Body of pancreas (tissue), 4 donors: ENCODE results near the gene INSR. TPM values are rescaled to one million over a fixed set of nuclear protein-coding genes. Genes with fewer than 3 reads are reported as not detected.

Experiments used
- ATAC-seq: fragments of 150-250 bp; one replicate; pipeline ENCODE4 v1.9.1; 2016
- DNase-seq, 4 donors: peaks; one replicate each; pipeline ENCODE4 v3.0.0-alpha.2; 2019
- H3K27ac ChIP-seq, 4 donors: fragments of 200-600 bp; sonication (generic); 1 replicate in 3 of 4; 2 replicates in 1 of 4; pipeline versions ENCODE4 v1.5.1 to v1.6.1; 2016 to 2019; ENCODE audit warnings: mild to moderate bottlenecking in 1 of 4, mixed read lengths in 1 of 4, moderate library complexity in 1 of 4
- H3K27me3 ChIP-seq, 2 donors: fragments of 200-600 bp; sonication (generic); one replicate each; pipeline ENCODE4 v1.6.0; 2016; ENCODE audit warnings: mild to moderate bottlenecking in 1 of 2
- H3K36me3 ChIP-seq, 2 donors: fragments of 200-600 bp; sonication (generic); replicated peaks in 1 of 2; 2 replicates each; pipeline ENCODE4 v1.5.1; 2016; ENCODE audit warnings: low read depth in 2 of 2; ENCODE audit not compliant: insufficient read depth in 1 of 2
- H3K4me1 ChIP-seq: fragments of 200-600 bp; sonication (generic); one replicate; pipeline ENCODE4 v1.6.0; 2016
- H3K4me3 ChIP-seq, 2 donors: fragments of 200-600 bp; sonication (generic); 1 replicate in 1 of 2; 2 replicates in 1 of 2; pipeline ENCODE4 v1.5.1; 2016 to 2019
- H3K9me3 ChIP-seq, 3 donors: fragments of 200-600 bp; sonication (generic); 1 replicate in 2 of 3; 2 replicates in 1 of 3; pipeline ENCODE4 v1.5.1; 2016
- POLR2A ChIP-seq, 3 donors: fragments of 450-650 bp; IDR thresholded peaks; one replicate each; pipeline ENCODE4 v1.6.1; 2016; ENCODE audit warnings: antibody characterized with exemption in 3 of 3, mild to moderate bottlenecking in 2 of 3
- WGBS, 2 donors: methylation state at CpG; one replicate each; pipeline ENCODE4 v1.1.5; 2017; 5-methylcytosine and 5-hydroxymethylcytosine counted together
- intact Hi-C: fragments of 100-400 bp; cut with DNase I; formaldehyde crosslinking; loops from one replicate; pipeline ENCODE4 v1.15.1; 2023
- total RNA-seq, 2 donors: library from RNA; depleted of rRNA; stranded (reverse); fragments of >200 nt; gene quantifications; one replicate each; pipeline ENCODE4 v1.1.0, GENCODE V29; 2016
- TF ChIP-seq, protein P1 (sequence below), 7 experiments: fragments of 450-650 bp in 4 of 7; fragments of 200-600 bp in 3 of 7; sonication (generic) in 3 of 7; IDR thresholded peaks; one replicate each; pipeline ENCODE4 v1.5.1; 2016 to 2019; ENCODE audit warnings: antibody characterized with exemption in 7 of 7

The INSR gene
- total RNA-seq, 2 donors from 2014 or later = 243 to 284 TPM

DNA sequence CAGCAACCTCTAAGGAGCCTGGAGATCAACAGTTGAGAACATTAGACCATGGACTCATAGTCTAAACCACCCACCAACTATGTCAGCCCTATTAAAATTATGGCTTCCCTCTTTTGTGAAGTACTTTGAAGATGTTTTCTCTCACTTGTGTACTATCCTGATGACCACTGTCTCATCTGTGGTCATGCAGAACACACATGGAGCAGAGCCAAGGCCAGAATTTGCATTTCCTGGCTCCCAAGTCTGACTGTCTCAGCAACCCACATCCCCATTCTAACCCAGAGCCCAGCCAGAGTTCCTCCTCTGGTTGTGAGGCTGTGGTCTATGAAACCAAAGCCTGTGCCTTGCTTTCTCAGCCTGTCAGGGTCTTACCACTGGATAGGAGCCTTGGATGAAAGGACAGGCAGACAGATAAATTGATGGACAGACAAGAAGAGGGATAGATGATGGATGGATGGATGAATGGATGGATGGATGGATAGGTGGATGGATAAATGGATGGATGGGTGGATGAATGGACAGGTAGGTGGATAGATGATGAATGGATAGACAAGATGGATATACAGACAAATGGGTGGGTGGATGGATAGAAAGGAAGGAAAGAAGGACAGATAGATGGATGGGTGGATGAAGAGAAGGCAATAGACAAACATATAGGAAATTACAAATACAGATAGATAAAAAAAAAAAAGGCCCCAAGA, 189.3 kb downstream of the INSR start:
- intact Hi-C loops = loop anchor here (5.0 to 10.0 kb wide), 2 partner anchors 242 to 690 kb away; partner anchors contain the start of gene ARHGEF18
- H3K4me3 ChIP-seq = no peak overlapping the region
- no peak for ATAC-seq
- DNase-seq = peak in 1 of 4 donors; percentile 64
- TF ChIP-seq, protein P1, sequence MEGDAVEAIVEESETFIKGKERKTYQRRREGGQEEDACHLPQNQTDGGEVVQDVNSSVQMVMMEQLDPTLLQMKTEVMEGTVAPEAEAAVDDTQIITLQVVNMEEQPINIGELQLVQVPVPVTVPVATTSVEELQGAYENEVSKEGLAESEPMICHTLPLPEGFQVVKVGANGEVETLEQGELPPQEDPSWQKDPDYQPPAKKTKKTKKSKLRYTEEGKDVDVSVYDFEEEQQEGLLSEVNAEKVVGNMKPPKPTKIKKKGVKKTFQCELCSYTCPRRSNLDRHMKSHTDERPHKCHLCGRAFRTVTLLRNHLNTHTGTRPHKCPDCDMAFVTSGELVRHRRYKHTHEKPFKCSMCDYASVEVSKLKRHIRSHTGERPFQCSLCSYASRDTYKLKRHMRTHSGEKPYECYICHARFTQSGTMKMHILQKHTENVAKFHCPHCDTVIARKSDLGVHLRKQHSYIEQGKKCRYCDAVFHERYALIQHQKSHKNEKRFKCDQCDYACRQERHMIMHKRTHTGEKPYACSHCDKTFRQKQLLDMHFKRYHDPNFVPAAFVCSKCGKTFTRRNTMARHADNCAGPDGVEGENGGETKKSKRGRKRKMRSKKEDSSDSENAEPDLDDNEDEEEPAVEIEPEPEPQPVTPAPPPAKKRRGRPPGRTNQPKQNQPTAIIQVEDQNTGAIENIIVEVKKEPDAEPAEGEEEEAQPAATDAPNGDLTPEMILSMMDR (IDR thresholded peaks at IDR 0.05) = no peak
- no peak for TF ChIP-seq POLR2A (IDR thresholded peaks at IDR 0.05)
- H3K9me3 ChIP-seq = no peaks in the 10 kb centered on the region
- no peaks in the 10 kb centered on the region for H3K27me3 ChIP-seq
- H3K27ac ChIP-seq = no peak overlapping the region
- H3K36me3 ChIP-seq = no peaks in the 10 kb centered on the region
- peaks cover 18% of the 10 kb centered on the region for H3K4me1 ChIP-seq

DNA sequence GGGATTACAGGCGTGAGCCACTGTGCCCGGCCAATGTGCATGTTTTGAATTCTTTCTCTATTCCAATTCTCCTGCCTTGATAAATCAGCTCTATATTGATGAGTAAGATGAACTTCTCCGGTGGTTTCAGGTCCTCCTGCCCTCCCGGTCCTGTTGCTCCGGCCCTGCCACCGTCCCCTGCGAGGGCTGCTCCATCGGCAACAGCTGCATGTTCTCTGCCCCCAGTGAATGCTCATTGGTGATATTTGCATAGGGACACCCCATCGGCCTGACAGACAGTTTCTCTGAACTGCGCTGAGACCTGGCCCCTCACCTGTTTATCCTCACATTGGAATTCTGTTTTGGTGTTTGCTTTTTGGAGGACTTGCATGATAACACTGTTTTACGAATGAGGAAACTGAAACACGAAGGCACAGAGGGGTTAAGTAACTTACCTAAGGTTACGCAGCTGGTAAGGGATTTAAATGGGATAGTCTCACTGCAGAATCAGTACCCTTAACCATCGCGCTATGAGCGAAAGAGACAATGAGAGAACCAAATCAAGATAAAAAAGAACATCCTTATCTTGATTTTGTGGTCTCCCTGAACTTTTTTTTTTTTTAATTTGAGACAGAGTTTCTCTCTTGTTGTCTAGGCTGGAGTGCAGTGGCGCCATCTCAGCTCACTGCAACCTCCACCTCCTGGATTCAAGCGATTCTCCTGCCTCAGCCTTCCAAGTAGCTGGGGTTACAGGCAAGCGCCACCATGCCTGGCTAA, 192.5 kb downstream of the INSR start:
- H3K27ac ChIP-seq = no peak overlapping the region
- no peak for DNase-seq
- H3K36me3 ChIP-seq = no peaks in the 10 kb centered on the region
- H3K27me3 ChIP-seq = no peaks in the 10 kb centered on the region
- ATAC-seq = no peak
- H3K9me3 ChIP-seq = no peaks in the 10 kb centered on the region
- TF ChIP-seq, protein P1 (IDR thresholded peaks at IDR 0.05) = no peak
- no peak for TF ChIP-seq POLR2A (IDR thresholded peaks at IDR 0.05)
- peaks cover 19% of the 10 kb centered on the region for H3K4me1 ChIP-seq
- no peak overlapping the region for H3K4me3 ChIP-seq
- WGBS, 2 donors = 23 to 27% methylated on average over 17 to 19 of the region's 19 CpGs
- intact Hi-C loops = loop anchor here (10.0 kb wide), 1 partner anchor 693 kb away; no protein-coding TSS in a partner anchor

DNA sequence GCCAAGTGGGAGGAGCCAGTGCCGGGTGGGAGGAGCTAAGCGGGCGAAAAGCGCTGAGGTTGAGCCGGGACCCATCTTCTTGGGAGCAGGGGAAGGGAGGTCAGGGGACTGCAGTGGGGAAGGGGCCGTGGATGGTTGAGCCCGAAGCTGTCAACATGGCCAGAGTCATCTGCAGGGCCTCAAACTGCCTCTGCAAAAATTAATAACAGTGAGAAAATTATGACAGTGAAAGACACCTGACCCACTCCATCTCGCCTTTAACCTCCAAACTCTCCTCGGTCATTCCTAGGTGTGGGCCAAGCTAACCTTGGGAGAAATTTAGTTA, 194.7 kb downstream of the INSR start:
- H3K4me3 ChIP-seq = peak overlapping the region; percentile 9 to 19
- no peaks in the 10 kb centered on the region for H3K36me3 ChIP-seq
- H3K27ac ChIP-seq = peak overlapping the region in 3 of 4 donors; percentile 92 to 95 (median 92)
- intact Hi-C loops = no loop called here
- WGBS, 2 donors = 6 to 9% methylated on average over 9 of the region's 9 CpGs
- ATAC-seq = no peak
- no peak for DNase-seq
- peaks cover 0 to 5% (median 0%) of the 10 kb centered on the region in 3 donors for H3K9me3 ChIP-seq
- peaks cover 19% of the 10 kb centered on the region for H3K4me1 ChIP-seq
- TF ChIP-seq POLR2A (IDR thresholded peaks at IDR 0.05) = no peak
- TF ChIP-seq, protein P1 (IDR thresholded peaks at IDR 0.05) = no peak
- no peaks in the 10 kb centered on the region for H3K27me3 ChIP-seq

DNA sequence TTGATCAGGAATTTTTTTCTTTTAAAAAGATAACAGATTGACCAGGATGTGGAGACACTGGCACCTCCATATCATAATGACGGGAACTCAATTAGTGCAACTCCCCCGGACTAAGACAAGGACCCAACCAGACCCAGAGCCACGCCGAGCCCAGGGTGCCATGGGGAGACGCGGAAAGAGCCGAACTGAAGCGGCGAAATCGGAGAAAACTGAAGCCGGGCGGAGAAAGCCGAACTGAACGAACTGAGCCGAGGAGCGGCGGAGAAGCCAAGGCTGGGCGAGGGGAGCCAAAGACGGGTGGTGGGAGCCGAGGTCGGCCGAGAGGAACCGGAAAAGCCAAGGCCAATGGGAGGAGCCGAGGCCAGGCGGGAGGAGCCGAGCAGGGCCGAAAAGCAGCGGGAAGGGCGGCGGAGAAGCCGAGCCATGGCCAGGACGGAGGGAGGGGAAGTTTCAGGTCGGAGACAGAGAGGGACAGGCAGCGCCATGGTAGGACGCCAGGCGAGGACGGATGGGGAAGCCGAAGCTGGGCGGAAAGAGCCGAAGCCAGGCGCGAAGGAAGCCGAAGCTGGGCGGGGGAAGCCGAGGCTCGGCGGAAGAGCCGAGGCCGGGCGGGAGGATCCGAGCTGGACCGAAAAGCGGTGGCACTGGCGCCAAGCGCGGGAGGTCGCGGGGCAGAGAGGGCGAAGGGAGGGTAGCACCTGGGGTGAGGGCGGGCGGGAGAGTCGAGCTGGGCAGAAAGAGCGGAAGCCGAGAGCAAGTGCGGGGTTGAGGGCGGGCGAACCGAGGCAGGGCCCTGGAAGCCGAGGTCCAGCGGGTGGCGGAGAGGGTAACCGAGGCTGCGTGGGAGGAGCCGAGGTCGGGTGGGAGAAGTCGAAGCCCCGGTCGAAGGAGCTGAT, 195.3 kb downstream of the INSR start:
- intact Hi-C loops = no loop called here

More for the DNA sequence above, 195.3 kb downstream of the INSR start:
- peak overlapping the region; percentile 9 to 19 for H3K4me3 ChIP-seq
- WGBS, 2 donors = 0 to 1% methylated on average over 77 to 78 of the region's 78 CpGs
- peaks cover 0 to 8% (median 0%) of the 10 kb centered on the region in 3 donors for H3K9me3 ChIP-seq
- ATAC-seq (peak; percentile 96), DNase-seq (peak; percentile 92 to 94 (median 92))
- H3K27me3 ChIP-seq = no peaks in the 10 kb centered on the region
- TF ChIP-seq POLR2A (IDR thresholded peaks at IDR 0.05) = peak in 2 of 3 donors; percentile 64 to 69
- TF ChIP-seq, protein P1 (IDR thresholded peaks at IDR 0.05) = no peak
- peaks cover 19% of the 10 kb centered on the region for H3K4me1 ChIP-seq
- no peaks in the 10 kb centered on the region for H3K36me3 ChIP-seq
- H3K27ac ChIP-seq = peak overlapping the region; percentile 77 to 95 (median 92)
